T-cell (primary cell): ENCODE results near the gene CASZ1. TPM values are rescaled to one million over a fixed set of nuclear protein-coding genes. Genes with fewer than 3 reads are reported as not detected.

ENCODE experiments used
- ATAC-seq, 4 experiments: fragments of 200-7000 bp in 3 of 4; fragments of 150-1000 bp in 1 of 4; cut with Tn5 transposase; replicated peaks in 1 of 4; 1 replicate in 3 of 4; 2 replicates in 1 of 4; pipeline ENCODE4 v1.10.0; 2021; ENCODE audit warnings: moderate library complexity in 3 of 4, mild to moderate bottlenecking in 2 of 4, moderate number of reproducible peaks in 1 of 4
- CTCF ChIA-PET, 2 donors: fragments of 300-600 bp; sonication (Branson Sonifier 250); formaldehyde crosslinking; loops; one replicate each; lab custom pipeline; 2022; ENCODE audit warnings: antibody characterized with exemption in 2 of 2; lab: Charles Lee
- POLR2A ChIA-PET, 2 donors: fragments of 300-600 bp; sonication (Branson Sonifier 250); formaldehyde crosslinking; loops; one replicate each; lab custom pipeline; 2022; ENCODE audit warnings: antibody characterized with exemption in 2 of 2; lab: Charles Lee
- DNase-seq, 35 experiments: peaks; one replicate each; pipeline versions ENCODE4 v3.0.0 to v3.0.0-alpha.2; 2013 to 2023
- H3K27ac ChIP-seq: one replicate; pipeline ENCODE4 v1.5.1; 2013; ENCODE audit warnings: low read length
- H3K27me3 ChIP-seq, 2 experiments: replicated peaks in 1 of 2; 1 replicate in 1 of 2; 2 replicates in 1 of 2; pipeline versions ENCODE4 v1.6.1 to v1.7.0; 2013; ENCODE audit warnings: low read length in 1 of 2, mixed read lengths in 1 of 2; ENCODE audit not compliant: control insufficient read depth in 2 of 2, insufficient read depth in 2 of 2; ENCODE audit errors: extremely low read depth in 1 of 2
- H3K36me3 ChIP-seq, 2 donors: 1 replicate in 1 of 2; 2 replicates in 1 of 2; pipeline versions ENCODE4 v1.6.1 to v1.7.0; 2013; ENCODE audit warnings: low read length in 1 of 2; ENCODE audit not compliant: control insufficient read depth in 2 of 2, insufficient read depth in 1 of 2; ENCODE audit errors: extremely low read depth in 1 of 2
- H3K4me1 ChIP-seq, 2 experiments: 1 replicate in 1 of 2; 2 replicates in 1 of 2; pipeline versions ENCODE4 v1.6.1 to v1.7.0; 2013; ENCODE audit warnings: low read length in 2 of 2, mixed read lengths in 1 of 2; ENCODE audit not compliant: insufficient read depth in 2 of 2, control insufficient read depth in 1 of 2; ENCODE audit errors: extremely low read depth in 1 of 2
- H3K4me3 ChIP-seq, 2 donors: 1 replicate in 1 of 2; 2 replicates in 1 of 2; pipeline versions ENCODE4 v1.5.1 to v1.7.0; 2013; ENCODE audit warnings: mild to moderate bottlenecking in 2 of 2, low read length in 1 of 2, moderate library complexity in 1 of 2; ENCODE audit not compliant: control insufficient read depth in 1 of 2; ENCODE audit errors: extremely low read depth in 1 of 2
- H3K9me3 ChIP-seq: 2 replicates; pipeline ENCODE4 v1.7.0; 2013
- H3K27ac Mint-ChIP-seq, 2 donors: one replicate each; pipeline ENCODE4 v1.8.0; 2020 to 2021; ENCODE audit warnings: mild to moderate bottlenecking in 2 of 2, mixed read lengths in 2 of 2
- H3K27me3 Mint-ChIP-seq, 2 donors: one replicate each; pipeline ENCODE4 v1.8.0; 2021 to 2022; ENCODE audit warnings: mixed read lengths in 2 of 2
- H3K36me3 Mint-ChIP-seq: one replicate; pipeline ENCODE4 v1.8.0; 2021; ENCODE audit warnings: mixed read lengths
- H3K4me1 Mint-ChIP-seq, 3 donors: one replicate each; pipeline ENCODE4 v1.8.0; 2020 to 2022; ENCODE audit warnings: mixed read lengths in 3 of 3, mild to moderate bottlenecking in 1 of 3
- H3K4me3 Mint-ChIP-seq, 3 donors: one replicate each; pipeline ENCODE4 v1.8.0; 2020 to 2022; ENCODE audit warnings: mild to moderate bottlenecking in 3 of 3, mixed read lengths in 3 of 3, moderate library complexity in 3 of 3
- H3K9me3 Mint-ChIP-seq, 3 donors: one replicate each; pipeline ENCODE4 v1.8.0; 2020 to 2022; ENCODE audit warnings: mixed read lengths in 3 of 3
- WGBS: methylation state at CpG from one replicate; pipeline ENCODE4 v1.1.5; 2013; ENCODE audit warnings: missing lambda C conversion rate; ENCODE audit not compliant: insufficient coverage; 5-methylcytosine and 5-hydroxymethylcytosine counted together
- total RNA-seq, 35 experiments: library from RNA in 6 of 35; stranded (reverse) in 6 of 35; fragments of 120-200 nt in 1 of 35; gene quantifications; one replicate each; pipeline versions ENCODE4 v1.2.1 to v1.2.4 and lab custom pipeline; 2013 to 2026

CASZ1 gene
- total RNA-seq, 5 donors from 2014 or later (not counting 1 experiment from before 2014, with no cell fraction given): 12.9 to 23.0 (median 14.3) TPM

- ChIA-PET CTCF (interaction anchor here in 1 of 2 donors (0.5 kb wide), 1 partner anchor 476 kb away, joined by 4 read pairs; no protein-coding TSS in a partner anchor), POLR2A (no interaction called here)
- no peak overlapping the region for H3K4me3 Mint-ChIP-seq
- no peaks in the 10 kb centered on the region for H3K27me3 ChIP-seq
- H3K4me1 ChIP-seq: peaks cover 0 to 2% of the 10 kb centered on the region in 2 experiments
- H3K9me3 ChIP-seq: no peaks in the 10 kb centered on the region
- H3K4me3 ChIP-seq: no peak overlapping the region
- H3K9me3 Mint-ChIP-seq: no peaks in the 10 kb centered on the region
- no peak for ATAC-seq
- no peaks in the 10 kb centered on the region for H3K27me3 Mint-ChIP-seq
- no peaks in the 10 kb centered on the region for H3K36me3 Mint-ChIP-seq
- DNase-seq: no peak
- peaks cover 0 to under 1% of the 10 kb centered on the region in 2 donors for H3K36me3 ChIP-seq
- H3K27ac ChIP-seq: no peak overlapping the region
- 87% methylated on average over 7 of the region's 10 CpGs for WGBS
- H3K4me1 Mint-ChIP-seq: peaks cover 0 to 2% (median 0%) of the 10 kb centered on the region in 3 donors
- H3K27ac Mint-ChIP-seq: no peak overlapping the region
These were observed 126.3 kb downstream of the CASZ1 start for GRCh38 chr1:10670190-10670589.

GRCh38 chr1:10669570-10669969 lies 126.9 kb downstream of the CASZ1 start:
- H3K27me3 Mint-ChIP-seq: no peaks in the 10 kb centered on the region
- H3K36me3 ChIP-seq: peaks cover 0 to 6% of the 10 kb centered on the region in 2 donors
- no peaks in the 10 kb centered on the region for H3K9me3 Mint-ChIP-seq
- no peak for DNase-seq
- CTCF ChIA-PET: interaction anchor here in 1 of 2 donors (0.5 kb wide), 1 partner anchor 475 kb away, joined by 4 read pairs; no protein-coding TSS in a partner anchor
- 65% methylated on average over 3 of the region's 12 CpGs for whole genome bisulfite sequencing
- H3K9me3 ChIP-seq: no peaks in the 10 kb centered on the region
- H3K27me3 ChIP-seq: no peaks in the 10 kb centered on the region
- H3K27ac ChIP-seq: no peak overlapping the region
- no peak for ATAC-seq
- no peak overlapping the region for H3K4me3 Mint-ChIP-seq
- H3K36me3 Mint-ChIP-seq: no peaks in the 10 kb centered on the region
- H3K27ac Mint-ChIP-seq: no peak overlapping the region
- peaks cover 0 to 2% of the 10 kb centered on the region in 2 experiments for H3K4me1 ChIP-seq
- POLR2A ChIA-PET: no interaction called here
- H3K4me3 ChIP-seq: no peak overlapping the region
- H3K4me1 Mint-ChIP-seq: peaks cover 0 to 2% (median 0%) of the 10 kb centered on the region in 3 donors

GRCh38 chr1:10667861-10668761 lies 128.3 kb downstream of the CASZ1 start:
- ChIA-PET POLR2A (no interaction called here), CTCF (no interaction called here)
- Mint-ChIP-seq H3K4me3 (no peak overlapping the region), H3K27ac (no peak overlapping the region), H3K27me3 (no peaks in the 10 kb centered on the region), H3K9me3 (no peaks in the 10 kb centered on the region), H3K4me1 (peaks cover 0 to 2% (median 0%) of the 10 kb centered on the region in 3 donors), H3K36me3 (no peaks in the 10 kb centered on the region)
- Histone ChIP-seq H3K4me3 (no peak overlapping the region), H3K4me1 (peaks cover 0 to 2% of the 10 kb centered on the region in 2 experiments), H3K27me3 (no peaks in the 10 kb centered on the region), H3K27ac (no peak overlapping the region), H3K36me3 (peaks cover 0 to 6% of the 10 kb centered on the region in 2 donors), H3K9me3 (no peaks in the 10 kb centered on the region)
- DNase-seq (no peak), ATAC-seq (no peak)
- 89% methylated on average over 28 of the region's 40 CpGs for WGBS

DNA sequence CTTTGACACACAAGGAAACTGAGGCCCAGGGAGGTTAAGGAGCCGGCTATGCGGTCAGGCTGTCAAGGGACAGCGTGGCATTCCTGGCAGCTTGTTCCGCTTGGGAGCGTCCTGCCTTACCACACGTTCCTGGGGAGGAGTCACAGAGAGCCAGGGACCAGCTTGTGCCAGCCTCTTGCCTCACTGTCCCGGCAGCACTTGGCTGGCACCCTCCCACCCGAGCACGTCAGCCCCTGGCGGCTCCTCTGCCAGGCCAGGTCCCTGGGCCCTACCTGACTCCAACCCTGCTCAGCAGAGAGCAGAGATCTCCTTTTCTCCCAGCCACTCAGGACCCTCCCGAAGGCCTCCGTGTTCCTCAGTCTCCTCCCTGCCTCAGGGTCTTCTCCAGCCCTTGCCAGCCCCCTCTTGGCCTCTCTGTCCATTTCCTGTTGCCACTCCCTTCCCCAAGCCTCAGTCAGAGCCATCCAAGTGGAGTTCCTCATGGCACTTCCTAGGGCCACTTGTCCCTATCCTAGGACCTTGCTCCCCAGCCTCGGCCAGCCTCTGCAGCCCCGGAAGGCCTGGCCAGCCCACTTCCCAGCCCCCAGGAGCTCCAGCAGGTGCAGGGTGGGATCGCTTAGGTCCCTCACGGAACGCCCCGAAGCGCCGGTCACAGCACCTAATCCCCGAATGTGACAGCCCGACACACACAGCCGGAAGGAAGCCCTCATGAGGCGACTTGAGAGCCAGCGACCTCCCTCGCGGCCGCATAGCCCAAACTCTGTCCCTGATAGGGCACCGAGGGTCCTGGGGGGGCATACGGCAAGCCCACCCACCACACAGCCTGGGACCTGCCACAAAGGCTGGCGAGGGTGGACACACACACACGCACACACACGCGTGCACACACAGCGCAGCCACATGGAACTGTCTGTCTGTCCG lies 130.3 kb downstream of the CASZ1 start:
- Mint-ChIP-seq H3K4me3 (no peak overlapping the region), H3K27ac (no peak overlapping the region), H3K4me1 (no peaks in the 10 kb centered on the region), H3K36me3 (no peaks in the 10 kb centered on the region), H3K9me3 (no peaks in the 10 kb centered on the region), H3K27me3 (no peaks in the 10 kb centered on the region)
- DNase-seq (no peak), ATAC-seq (no peak)
- H3K4me3 ChIP-seq: no peak overlapping the region
- no peaks in the 10 kb centered on the region for H3K9me3 ChIP-seq
- WGBS: 92% methylated on average over 36 of the region's 36 CpGs
- H3K27me3 ChIP-seq: no peaks in the 10 kb centered on the region
- CTCF ChIA-PET: no interaction called here
- POLR2A ChIA-PET: no interaction called here
- H3K36me3 ChIP-seq: peaks cover 0 to 6% of the 10 kb centered on the region in 2 donors
- H3K27ac ChIP-seq: no peak overlapping the region
- H3K4me1 ChIP-seq: peaks cover 0 to 2% of the 10 kb centered on the region in 2 experiments

DNA sequence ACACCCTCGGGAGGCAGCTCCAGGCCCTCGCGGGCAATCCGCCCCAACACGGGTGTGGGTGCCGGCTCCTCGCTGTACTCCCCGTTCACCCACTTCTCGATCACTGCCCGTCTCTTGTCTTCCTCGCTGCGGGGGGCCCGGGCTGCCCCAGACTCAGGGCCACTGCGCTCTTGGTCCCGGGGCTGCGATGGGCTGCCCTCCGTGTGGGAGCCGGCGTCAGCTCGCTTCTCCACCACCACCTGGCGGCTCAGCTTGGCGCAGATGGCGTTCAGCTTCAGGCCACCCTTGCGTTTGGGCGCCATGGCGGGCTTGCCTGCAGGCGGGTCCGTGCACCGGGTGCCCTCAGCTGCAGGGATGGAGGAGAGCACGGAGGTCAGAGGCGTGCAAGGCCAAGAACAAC lies 131.2 kb downstream of the CASZ1 start:
- H3K36me3 Mint-ChIP-seq: no peaks in the 10 kb centered on the region
- no peak overlapping the region for H3K4me3 Mint-ChIP-seq
- ChIA-PET POLR2A (no interaction called here), CTCF (no interaction called here)
- H3K27ac ChIP-seq: no peak overlapping the region
- H3K27ac Mint-ChIP-seq: no peak overlapping the region
- WGBS: 91% methylated on average over 27 of the region's 31 CpGs
- no peaks in the 10 kb centered on the region for H3K27me3 ChIP-seq
- DNase-seq: no peak
- no peak overlapping the region for H3K4me3 ChIP-seq
- no peaks in the 10 kb centered on the region for H3K27me3 Mint-ChIP-seq
- H3K4me1 Mint-ChIP-seq: no peaks in the 10 kb centered on the region
- H3K9me3 Mint-ChIP-seq: no peaks in the 10 kb centered on the region
- no peak for ATAC-seq
- no peaks in the 10 kb centered on the region for H3K9me3 ChIP-seq
- no peaks in the 10 kb centered on the region for H3K4me1 ChIP-seq
- peaks cover 0 to 6% of the 10 kb centered on the region in 2 donors for H3K36me3 ChIP-seq

DNA sequence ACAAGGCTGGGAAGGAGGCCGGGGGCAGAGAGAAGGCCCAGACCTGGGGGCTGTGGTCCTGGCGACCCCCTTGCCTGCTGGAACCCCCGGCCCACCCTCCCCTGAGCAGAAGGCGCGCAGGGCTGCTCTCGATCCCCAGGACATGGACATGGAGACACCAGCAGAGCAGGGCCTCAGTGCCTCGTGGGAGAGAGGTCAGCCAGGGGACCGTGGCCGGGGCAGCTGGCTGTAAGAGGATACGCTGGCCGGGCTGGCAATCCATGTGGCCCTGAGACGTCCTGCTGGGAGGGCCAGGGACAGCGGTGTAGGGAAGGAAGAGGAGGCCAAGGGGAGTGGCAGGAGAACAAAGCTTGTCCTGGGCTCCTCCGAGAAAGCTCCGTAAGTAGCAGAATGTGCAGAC lies 132.2 kb downstream of the CASZ1 start:
- H3K27me3 Mint-ChIP-seq: no peaks in the 10 kb centered on the region
- H3K9me3 Mint-ChIP-seq: no peaks in the 10 kb centered on the region
- H3K27ac ChIP-seq: no peak overlapping the region
- CTCF ChIA-PET: no interaction called here
- no peak overlapping the region for H3K4me3 ChIP-seq
- no peaks in the 10 kb centered on the region for H3K4me1 Mint-ChIP-seq
- peaks cover 0 to 9% of the 10 kb centered on the region in 2 donors for H3K36me3 ChIP-seq
- DNase-seq: no peak
- no peak overlapping the region for H3K4me3 Mint-ChIP-seq
- no peak for ATAC-seq
- 95% methylated on average over 13 of the region's 15 CpGs for WGBS
- no peaks in the 10 kb centered on the region for H3K36me3 Mint-ChIP-seq
- H3K9me3 ChIP-seq: no peaks in the 10 kb centered on the region
- H3K4me1 ChIP-seq: no peaks in the 10 kb centered on the region
- H3K27ac Mint-ChIP-seq: no peak overlapping the region
- H3K27me3 ChIP-seq: no peaks in the 10 kb centered on the region
- POLR2A ChIA-PET: no interaction called here
